NOMO-1 (cell line): ENCODE results near the gene ITPR1.

Experiments
- DNase-seq, 2 experiments: peaks; one replicate each; lab custom pipeline; 2025; ENCODE audit not compliant: unreplicated experiment in 2 of 2; lab: John Stamatoyannopoulos, UW

The ITPR1 gene

DNA sequence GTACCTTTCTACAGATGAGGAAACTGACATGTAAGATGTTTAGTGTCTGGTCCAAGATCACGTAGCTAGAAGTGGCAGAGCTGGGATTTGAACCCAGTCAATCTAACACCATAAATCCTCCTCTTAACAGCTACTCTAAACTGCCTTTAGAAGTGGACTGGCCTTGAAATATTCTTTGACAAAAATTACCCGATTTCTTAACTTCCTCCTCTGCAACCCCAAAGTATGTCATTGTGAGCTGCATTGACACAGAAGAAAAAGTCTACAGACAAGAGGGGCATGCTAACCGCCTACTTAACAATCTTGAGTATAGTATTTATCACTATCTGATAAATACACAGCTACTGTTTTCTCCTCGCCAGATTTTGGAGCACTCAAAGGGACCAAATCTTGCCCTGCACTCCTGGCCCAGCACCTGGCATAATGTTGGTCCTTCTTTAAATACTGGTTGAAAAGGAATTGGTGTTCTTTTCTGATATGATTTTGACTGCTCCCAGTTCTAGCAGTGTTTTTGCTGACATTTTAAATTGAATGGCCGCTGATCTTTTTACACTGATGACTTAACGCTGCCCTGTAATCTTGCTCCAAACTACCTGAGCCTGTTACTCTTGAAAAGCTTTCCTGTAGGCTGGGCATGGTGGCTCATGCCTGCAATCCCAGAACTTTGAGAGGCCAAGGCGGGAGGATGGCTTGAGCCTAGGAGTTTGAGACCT, 36.9 kb downstream of the ITPR1 start:
- peak; percentile 61 to 85 for DNase-seq

DNA sequence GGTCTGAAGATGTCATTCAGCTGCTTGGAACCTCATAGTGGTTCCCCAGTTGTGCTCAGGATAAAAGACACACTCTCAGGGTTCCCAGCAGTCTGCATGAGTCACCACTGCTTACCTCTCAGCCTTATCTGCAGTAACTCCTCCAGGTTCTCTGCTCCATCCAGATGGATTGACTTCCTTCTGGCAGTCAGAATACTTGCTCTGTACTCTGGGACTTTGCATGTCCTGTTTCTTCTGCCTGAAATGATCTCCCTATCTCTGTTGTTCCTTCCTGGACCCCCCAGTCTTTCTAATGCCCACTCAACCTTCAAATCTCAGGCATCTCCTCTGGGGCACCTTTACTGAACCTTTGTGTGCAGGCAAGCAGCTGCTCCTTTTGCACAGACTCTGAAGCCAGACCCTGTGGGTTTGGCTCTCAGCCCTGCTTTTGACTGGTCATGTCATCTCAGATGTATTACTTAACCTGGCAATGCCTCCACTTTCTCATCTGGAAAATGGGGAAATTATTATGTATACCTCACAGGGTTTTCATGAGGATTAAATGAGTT, 38.4 kb downstream of the ITPR1 start:
- no peak for DNase-seq

DNA sequence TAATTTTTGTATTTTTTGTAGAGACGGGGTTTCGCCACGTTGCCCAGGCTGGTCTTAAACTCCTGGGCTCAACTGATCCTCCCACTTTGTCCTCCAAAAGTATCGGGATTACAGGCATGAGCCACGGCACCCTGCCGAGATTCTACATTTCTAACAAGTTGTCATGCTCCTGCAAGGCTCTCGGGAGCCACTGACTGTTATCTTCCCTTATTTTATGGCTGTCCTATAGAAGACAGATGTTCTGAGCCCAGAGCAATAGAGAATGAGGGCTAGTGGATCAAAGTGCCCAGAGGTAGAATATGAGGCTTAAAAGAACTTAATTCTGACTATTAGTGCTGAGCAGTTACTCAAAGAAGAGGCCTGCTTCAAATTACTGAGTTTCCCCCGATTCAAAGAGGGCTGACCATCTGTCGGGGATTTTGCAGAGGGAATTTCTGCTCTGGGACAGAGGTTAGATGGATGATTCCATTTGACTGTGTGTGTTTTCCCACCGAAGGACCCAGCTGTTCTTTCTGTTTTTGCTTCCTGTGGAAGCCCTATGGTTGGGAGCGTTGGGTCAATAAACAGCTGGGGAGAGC, 39.5 kb downstream of the ITPR1 start:
- no peak for DNase-seq

- DNase-seq: peak; percentile 33 to 65
These were observed 40.6 kb downstream of the ITPR1 start for GRCh38 chr3:4533489-4534443.

DNA sequence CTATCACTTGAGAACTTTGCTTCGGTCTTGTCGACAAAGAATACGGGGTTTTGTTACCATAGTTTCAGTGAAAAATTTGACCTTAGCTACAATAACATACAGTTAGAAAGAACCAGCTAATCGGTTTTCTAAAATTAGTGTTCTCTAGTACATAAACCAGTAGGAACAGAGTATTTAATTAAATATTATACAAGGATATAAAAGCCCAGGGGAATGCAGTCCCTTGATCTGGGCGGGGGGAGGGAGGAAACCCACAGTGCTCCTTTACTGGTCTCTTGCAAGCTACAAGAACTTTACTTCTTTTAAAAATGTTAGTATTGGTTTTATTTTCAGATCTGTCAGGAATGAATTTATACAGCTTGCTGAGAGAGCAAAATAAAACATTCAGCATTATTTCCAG, 41.8 kb downstream of the ITPR1 start:
- DNase-seq: no peak

DNA sequence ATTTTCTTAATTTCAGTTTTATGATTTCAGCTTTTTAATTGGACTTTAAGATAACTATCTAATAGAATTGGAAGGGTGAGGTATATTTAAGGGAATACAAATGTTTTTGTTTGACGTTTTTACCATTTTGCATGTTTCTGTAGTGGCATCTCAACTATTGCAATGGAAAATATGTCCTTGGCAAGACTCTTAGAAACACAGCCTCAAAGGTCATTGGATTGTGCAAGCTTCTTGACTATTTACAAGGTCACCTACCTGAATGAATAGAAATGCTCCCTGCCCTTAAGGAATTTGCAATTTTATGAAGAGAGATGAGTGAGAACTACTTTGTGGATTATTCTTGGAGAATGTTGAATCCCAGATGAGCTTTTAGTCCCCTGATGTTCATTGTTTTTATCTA, 43.1 kb downstream of the ITPR1 start:
- no peak for DNase-seq

DNA sequence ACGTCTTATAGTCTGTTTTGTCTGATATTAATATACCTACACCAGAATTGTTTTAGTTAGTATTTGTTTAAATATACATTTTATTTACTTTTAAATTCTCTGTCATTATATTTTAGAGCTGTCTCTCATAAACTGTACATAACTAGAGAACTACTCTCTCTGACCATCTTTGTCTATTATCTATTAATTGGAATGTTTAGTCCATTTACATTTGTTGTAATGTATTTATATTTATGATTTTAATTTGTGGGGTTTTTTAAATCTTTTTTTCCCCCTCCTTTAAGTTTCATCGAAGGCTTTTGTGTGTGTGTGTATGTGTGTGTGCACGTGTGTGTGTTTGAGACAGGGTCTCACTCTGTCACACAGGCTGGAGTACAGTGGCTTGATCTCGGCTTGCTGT, 47.1 kb downstream of the ITPR1 start:
- no peak for DNase-seq

DNA sequence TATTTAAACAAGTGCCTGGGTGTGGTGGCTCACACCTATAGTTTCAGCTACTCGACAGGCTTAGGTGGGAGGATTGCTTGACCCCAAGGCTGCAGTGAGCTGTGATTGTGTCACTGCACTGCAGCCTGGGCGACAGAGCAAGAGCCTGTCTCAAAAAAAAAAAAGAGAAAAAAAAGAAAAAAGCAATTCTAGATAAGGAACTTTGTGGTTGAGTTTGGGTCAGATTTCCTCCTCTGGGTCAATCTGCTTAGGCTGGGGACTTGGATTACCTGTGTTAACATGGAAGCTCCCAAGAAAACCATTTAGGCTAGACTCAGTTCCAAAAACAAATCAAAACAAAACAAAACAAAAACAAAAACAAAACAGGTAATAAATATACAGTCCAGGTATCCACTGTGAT, 50.0 kb downstream of the ITPR1 start:
- DNase-seq: no peak

DNA sequence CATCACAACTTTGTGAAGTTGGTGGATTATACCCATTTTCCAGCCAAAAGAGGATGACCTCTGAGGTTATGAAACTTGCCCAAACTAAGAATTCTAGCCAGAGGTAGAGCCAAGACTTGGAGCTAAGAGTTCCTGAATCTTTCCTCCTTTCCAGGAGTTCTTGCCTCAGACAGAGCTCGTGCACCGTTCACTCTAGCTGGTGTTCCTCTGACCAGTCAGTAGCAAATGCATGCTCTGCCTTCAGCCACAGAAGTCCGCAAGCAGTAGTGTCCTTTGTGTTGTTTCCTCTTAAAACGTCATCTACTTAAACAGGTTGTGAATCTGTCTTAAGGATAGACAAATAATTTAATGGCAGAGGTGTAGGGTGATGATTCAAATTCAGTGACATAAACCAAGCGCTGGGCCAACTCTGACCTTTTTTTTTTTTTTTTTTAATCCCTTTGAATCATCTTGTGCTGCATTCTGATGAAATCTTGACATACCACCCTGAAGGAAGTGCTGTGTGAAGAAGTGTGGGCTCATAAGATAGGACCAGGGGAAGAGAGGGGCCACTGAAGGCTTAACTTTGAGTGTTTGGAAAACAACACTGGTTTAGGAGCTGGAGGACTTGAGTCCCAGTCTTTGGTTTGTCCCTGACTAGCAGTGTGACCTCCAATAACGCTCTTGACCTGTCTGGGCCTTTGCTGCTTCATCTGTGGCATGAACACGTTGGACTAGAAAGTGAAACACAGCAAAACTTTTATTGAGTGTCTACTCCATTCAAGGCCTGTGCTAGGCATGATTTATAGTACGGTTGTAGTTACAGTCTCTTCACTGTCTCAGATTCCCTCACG, 53.4 kb downstream of the ITPR1 start:
- no peak for DNase-seq

DNA sequence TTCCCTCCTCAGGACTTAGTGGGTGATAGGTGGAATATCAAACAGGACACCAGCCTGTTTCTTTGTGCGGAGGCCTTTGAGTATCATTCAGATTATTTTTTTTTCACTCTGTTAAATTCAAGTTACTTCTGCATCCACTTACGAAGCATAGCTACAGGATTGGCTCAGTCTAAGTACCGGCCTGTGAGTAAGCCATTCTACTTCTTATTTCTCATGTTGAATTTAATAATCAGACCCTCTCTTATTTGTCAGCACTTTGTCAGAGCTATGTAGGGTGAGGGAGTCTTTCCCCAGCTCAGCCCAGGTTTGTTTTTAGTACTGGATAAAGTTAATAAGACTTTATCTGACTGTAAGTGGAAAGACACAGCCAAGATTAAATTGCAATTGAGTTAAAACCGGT, 54.7 kb downstream of the ITPR1 start:
- DNase-seq: no peak

DNA sequence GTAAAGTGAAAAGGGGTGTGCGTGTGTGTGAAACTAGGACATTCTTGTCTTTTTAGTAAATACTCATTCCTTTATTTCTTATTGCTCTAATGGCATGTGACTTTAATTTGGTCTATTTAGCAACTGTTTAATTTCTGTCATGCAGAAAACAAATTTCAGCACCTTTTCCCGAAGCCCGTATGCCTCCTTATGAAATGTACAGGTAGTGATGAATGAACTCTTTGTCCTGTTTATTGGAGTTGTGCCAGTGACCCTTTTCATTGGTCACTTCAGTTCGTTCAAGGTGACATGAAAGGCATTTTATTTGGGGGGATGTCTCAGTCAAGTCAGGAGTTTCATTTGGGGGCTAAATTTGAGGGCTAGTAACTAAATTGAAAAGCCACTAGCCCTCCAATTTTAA, 55.2 kb downstream of the ITPR1 start:
- no peak for DNase-seq

DNA sequence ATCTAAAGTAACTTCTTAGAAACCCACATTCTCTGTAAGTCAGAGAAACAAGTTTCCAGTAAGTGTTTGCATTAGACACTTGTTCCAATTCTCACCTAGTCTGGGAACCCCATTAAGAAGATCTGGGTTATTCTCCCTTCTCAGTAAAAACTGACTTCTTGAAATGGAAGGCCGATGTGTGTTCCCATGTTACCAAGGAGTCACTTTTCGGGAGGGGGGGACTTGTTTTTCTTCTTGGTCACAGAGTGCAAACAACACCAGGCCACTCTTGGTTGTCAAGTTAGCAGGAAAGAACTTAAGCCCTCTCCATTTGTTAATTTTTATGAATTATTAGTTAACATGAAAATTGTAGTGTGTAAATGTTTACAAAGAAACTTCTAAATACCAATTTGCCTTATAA, 55.6 kb downstream of the ITPR1 start:
- no peak for DNase-seq

DNA sequence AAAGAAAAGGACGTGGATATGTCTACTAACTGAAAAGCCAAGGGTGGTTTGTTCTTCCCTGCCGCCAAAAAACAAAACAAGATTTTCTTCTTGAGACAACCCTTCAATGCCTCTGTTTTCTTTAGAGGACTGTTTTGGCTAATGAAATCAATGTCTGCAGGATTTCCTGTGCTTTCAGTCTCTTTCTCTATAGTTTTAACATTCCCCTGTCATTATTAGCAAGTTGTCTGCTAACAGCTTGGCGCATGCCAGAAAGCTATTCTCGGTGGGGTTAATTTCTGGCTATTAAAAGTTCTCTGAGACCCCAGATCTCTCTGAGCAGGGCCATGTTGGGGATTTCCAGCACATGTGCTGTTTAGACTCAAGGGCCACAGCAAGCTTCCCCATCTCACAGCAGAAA, 56.7 kb downstream of the ITPR1 start:
- DNase-seq: no peak

GRCh38 chr3:4551051-4551711, 58.0 kb downstream of the ITPR1 start:
- no peak for DNase-seq

DNA sequence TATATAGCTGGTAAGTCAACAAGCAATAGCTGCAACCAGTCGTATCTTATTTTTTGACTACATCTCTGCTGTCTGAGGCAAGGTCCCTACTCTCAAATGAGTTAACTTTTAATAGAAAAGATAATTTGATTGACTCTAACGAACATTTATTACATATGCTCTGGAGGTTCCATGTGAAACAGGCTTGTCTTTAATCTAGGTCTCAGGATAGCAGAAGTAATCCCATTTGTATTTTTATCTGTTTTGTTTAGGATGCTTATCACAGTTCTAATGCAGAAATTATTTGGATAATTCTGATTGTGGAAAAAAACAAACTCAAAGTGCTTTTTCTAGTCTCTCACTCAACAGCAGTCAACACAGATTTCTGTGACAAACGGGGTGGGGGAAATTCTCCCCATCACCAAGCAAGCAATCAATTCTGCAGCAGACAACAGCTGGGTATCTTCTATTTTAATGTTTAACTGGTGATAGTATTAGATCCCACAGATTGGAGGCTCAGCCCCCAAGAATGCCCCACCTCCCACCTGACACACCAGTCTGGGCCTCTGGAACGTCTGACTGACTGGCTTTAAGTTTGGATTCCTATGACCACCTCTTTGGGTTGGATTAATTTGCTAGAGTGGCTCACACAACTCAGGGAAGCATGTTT, 58.8 kb downstream of the ITPR1 start:
- DNase-seq: no peak

GRCh38 chr3:4552811-4553210, 59.7 kb downstream of the ITPR1 start:
- no peak for DNase-seq

DNA sequence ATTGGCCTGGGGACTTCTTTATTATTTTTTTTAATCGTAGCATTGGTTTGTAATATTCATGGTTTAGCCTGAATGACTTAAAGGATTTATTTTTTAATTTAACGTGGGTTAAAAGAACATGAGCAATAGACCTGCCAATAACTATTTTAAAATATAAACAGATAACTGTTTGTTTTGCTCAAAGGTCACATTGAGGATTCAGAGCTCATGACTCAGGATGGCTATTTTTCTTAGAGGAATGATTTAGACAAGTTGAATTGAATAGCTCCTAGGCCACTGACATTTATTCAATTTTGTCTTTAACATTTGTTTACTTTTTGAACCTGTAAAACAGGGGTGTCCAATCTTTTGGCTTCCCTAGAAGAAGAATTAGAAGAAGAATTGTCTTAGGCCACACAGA, 68.5 kb downstream of the ITPR1 start:
- DNase-seq: no peak

DNA sequence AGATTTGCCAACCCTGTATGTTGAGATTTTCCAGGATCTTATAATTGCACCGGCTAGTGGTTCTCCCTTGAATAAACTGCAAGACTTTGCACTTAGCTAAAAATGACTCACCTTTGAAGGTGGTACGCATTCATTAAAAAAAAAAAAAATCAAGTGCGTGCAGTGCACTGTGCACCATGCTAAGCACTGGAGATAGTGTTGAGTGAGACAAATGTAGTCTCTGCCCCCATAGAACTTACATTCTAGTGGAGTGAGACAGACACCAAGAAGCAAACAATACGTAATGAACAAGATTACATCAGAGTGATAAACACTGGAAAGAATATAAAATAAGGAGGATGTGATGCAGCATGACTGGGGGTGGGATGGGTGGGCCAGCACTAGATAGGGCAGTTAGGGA, 69.4 kb downstream of the ITPR1 start:
- DNase-seq: no peak

DNA sequence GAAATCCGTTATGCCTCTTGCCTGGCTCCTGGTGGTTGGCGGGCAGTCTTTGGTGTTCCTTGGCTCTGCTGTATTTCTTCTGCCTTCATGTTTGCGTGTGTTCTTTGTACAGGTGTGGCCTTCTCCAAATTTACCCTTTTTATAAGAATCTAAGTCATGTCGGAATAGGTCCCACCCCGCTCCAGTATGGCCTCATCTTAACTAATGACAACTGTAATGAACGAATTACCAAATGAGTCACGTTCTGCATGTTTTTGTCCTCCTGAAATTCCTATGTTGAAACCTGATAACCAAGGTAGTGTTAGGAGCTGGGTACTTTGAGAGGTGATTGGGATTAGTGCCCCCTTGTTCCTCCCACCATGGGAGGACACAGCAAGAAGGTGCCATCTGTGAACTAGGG, 71.1 kb downstream of the ITPR1 start:
- no peak for DNase-seq
